ENCODE measurements around the gene AURKAIP1. TPM values are rescaled to one million over a fixed set of nuclear protein-coding genes. Genes with fewer than 3 reads are reported as not detected.

AURKAIP1 gene
- total RNA-seq, 2 donors from 2014 or later = 155 to 159 TPM

DNA sequence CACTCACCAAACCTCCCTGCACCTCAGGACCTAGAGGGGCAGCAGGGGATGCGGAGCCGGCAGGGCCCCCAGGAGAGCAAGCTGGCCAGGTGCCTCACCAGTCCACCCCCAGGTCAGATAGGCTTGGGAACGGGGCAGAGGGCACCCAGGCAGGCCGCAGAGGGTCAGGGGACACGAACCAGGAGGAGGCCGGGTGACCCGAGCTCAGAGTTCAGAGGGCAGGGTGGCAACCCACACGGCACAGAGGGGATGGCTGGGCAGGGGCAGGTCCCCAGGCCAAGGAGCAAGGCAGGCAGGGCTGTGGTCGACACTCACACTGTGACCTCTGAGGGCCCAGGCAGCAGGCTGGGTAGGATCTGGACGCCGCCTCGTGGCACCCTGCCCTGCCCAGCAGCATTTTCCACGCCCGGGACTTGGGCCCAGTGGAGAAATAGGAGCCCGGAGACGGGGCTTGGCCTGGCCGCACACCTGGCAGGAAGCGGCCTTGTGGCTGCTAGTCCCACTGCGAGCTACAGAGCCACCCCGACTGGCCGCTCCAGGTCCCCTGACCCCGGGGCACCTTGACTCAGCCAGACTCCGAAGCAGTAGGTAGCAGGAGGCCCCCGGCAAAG, 31.1 kb downstream of the AURKAIP1 start:
- Histone ChIP-seq H3K27ac (no peak overlapping the region), H3K4me1 (peaks cover 0 to 46% of the 10 kb centered on the region in 2 donors), H3K27me3 (no peaks in the 10 kb centered on the region), H3K9me3 (no peaks in the 10 kb centered on the region), H3K4me3 (no peak overlapping the region), H3K36me3 (peaks cover 17% of the 10 kb centered on the region)
- TF ChIP-seq, protein P1, sequence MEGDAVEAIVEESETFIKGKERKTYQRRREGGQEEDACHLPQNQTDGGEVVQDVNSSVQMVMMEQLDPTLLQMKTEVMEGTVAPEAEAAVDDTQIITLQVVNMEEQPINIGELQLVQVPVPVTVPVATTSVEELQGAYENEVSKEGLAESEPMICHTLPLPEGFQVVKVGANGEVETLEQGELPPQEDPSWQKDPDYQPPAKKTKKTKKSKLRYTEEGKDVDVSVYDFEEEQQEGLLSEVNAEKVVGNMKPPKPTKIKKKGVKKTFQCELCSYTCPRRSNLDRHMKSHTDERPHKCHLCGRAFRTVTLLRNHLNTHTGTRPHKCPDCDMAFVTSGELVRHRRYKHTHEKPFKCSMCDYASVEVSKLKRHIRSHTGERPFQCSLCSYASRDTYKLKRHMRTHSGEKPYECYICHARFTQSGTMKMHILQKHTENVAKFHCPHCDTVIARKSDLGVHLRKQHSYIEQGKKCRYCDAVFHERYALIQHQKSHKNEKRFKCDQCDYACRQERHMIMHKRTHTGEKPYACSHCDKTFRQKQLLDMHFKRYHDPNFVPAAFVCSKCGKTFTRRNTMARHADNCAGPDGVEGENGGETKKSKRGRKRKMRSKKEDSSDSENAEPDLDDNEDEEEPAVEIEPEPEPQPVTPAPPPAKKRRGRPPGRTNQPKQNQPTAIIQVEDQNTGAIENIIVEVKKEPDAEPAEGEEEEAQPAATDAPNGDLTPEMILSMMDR (IDR thresholded peaks at IDR 0.05) = no peak
- no peak for DNase-seq (ENCODE audit: low spot score)

GRCh38 chr1:1342584-1343115, 32.4 kb downstream of the AURKAIP1 start:
- no peak for DNase-seq (ENCODE audit: low spot score)
- Histone ChIP-seq H3K27ac (no peak overlapping the region), H3K27me3 (no peaks in the 10 kb centered on the region), H3K4me1 (peaks cover 0 to 36% of the 10 kb centered on the region in 2 donors), H3K4me3 (no peak overlapping the region), H3K36me3 (peaks cover 30% of the 10 kb centered on the region), H3K9me3 (no peaks in the 10 kb centered on the region)
- TF ChIP-seq, protein P1 (IDR thresholded peaks at IDR 0.05) = no peak

DNA sequence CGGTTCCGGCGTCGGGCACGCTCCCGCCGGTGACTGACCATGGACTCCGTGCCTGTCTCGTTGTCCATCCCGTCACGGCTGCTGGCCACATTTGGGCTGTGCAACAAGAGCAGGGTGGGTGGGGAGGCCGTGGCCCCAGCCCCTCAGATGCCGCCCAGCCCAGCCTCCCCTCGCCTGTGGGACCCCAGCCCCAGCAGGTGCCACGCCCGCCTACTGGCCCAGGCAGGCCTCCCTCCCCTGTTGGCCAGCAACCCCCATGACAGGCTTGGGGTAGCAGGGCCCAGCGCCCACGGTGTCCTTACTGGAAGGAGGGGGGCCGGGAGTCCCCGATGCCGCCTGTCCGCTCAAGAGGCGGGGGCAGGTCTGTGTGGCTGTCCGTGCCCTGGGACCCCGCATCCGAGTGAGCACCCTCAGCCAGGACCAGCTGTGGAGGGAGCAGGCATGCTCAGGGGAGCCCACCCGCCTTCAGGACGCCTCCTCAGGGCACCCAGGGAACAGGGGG, 32.9 kb downstream of the AURKAIP1 start:
- no peak for DNase-seq (ENCODE audit: low spot score)
- TF ChIP-seq, protein P1 (IDR thresholded peaks at IDR 0.05) = no peak
- peaks cover 30% of the 10 kb centered on the region for H3K36me3 ChIP-seq
- no peaks in the 10 kb centered on the region for H3K9me3 ChIP-seq
- no peak overlapping the region for H3K4me3 ChIP-seq
- H3K27ac ChIP-seq = no peak overlapping the region
- H3K27me3 ChIP-seq = no peaks in the 10 kb centered on the region
- peaks cover 0 to 31% of the 10 kb centered on the region in 2 donors for H3K4me1 ChIP-seq

- no peaks in the 10 kb centered on the region for H3K9me3 ChIP-seq
- H3K4me1 ChIP-seq = peaks cover 0 to 26% of the 10 kb centered on the region in 2 donors
- H3K27me3 ChIP-seq = no peaks in the 10 kb centered on the region
- TF ChIP-seq, protein P1 (IDR thresholded peaks at IDR 0.05) = no peak
- DNase-seq (ENCODE audit: low spot score) = no peak
- no peak overlapping the region for H3K27ac ChIP-seq
- no peak overlapping the region for H3K4me3 ChIP-seq
- peaks cover 32% of the 10 kb centered on the region for H3K36me3 ChIP-seq
These were observed 33.4 kb downstream of the AURKAIP1 start for GRCh38 chr1:1341549-1342021.

GRCh38 chr1:1340791-1341548, 34.0 kb downstream of the AURKAIP1 start:
- Histone ChIP-seq H3K9me3 (no peaks in the 10 kb centered on the region), H3K27me3 (no peaks in the 10 kb centered on the region), H3K4me1 (peaks cover 0 to 20% of the 10 kb centered on the region in 2 donors), H3K27ac (no peak overlapping the region), H3K4me3 (no peak overlapping the region), H3K36me3 (peaks cover 34% of the 10 kb centered on the region)
- TF ChIP-seq, protein P1 (IDR thresholded peaks at IDR 0.05) = no peak
- no peak for DNase-seq (ENCODE audit: low spot score)

All from right atrium auricular region (tissue), 2 donors.